ENCODE data around the gene DNAH10. TPM values are rescaled to one million over a fixed set of nuclear protein-coding genes. Genes with fewer than 3 reads are reported as not detected.

DNAH10 gene
- total RNA-seq, 2 donors from 2014 or later, result 0.09 to 0.64 TPM

DNA sequence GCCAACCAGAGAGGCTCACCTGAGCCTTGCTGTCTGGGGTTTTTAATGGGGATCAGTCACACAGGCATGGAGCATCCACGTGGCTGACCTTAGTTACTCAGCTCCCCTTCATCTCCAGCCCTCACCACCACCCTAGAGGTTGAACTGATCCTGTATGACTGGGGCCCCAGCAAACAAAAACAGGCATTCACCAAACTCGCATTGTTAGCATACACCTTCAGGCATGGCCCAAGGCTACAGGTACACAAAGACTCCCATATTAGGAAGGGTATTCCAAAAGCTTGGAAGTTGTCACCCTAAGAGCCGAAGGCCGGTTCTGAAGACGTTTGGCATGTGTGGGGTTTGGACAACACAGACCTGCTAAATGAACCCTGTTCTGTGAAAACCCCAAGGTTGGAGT is 10.0 kb downstream of the DNAH10 start:
- Histone ChIP-seq H3K27ac (ENCODE audit: low read depth, low read length) (no peak overlapping the region), H3K9me3 (ENCODE audit: control insufficient read depth, low read length) (no peaks in the 10 kb centered on the region), H3K4me3 (ENCODE audit: low read length) (no peak overlapping the region), H3K9ac (ENCODE audit: extremely low read depth, low read length, poor library complexity, severe bottlenecking) (no peak overlapping the region), H3K27me3 (ENCODE audit: control insufficient read depth, insufficient read depth, low read length, poor library complexity, severe bottlenecking) (peaks cover 17% of the 10 kb centered on the region), H3K36me3 (ENCODE audit: control insufficient read depth, insufficient read depth, low read length) (no peaks in the 10 kb centered on the region), H3K4me1 (ENCODE audit: control insufficient read depth, insufficient read depth, low read length) (no peaks in the 10 kb centered on the region)
- Mint-ChIP-seq H3K4me3 (no peak overlapping the region), H3K27me3 (ENCODE audit: insufficient read depth) (peaks cover 33% of the 10 kb centered on the region), H3K9me3 (peaks cover 7% of the 10 kb centered on the region), H3K27ac (no peak overlapping the region), H3K36me3 (ENCODE audit: low read depth) (no peaks in the 10 kb centered on the region), H3K4me1 (no peaks in the 10 kb centered on the region)
- WGBS, 2 experiments (ENCODE audit: insufficient coverage in 1 of 2, insufficient read length in 1 of 2), result 78 to 88% methylated on average over 3 to 5 of the region's 5 CpGs
- no peak for TF ChIP-seq CTCF (conservative IDR thresholded peaks at IDR 0.05)
- no peak for DNase-seq

- Mint-ChIP-seq H3K36me3 (ENCODE audit: low read depth) (no peaks in the 10 kb centered on the region), H3K4me1 (no peaks in the 10 kb centered on the region), H3K27ac (no peak overlapping the region), H3K27me3 (ENCODE audit: insufficient read depth) (peaks cover 36% of the 10 kb centered on the region), H3K9me3 (peaks cover 7% of the 10 kb centered on the region), H3K4me3 (no peak overlapping the region)
- no peak for DNase-seq
- peaks cover 17% of the 10 kb centered on the region for H3K27me3 ChIP-seq (ENCODE audit: control insufficient read depth, insufficient read depth, low read length, poor library complexity, severe bottlenecking)
- H3K27ac ChIP-seq (ENCODE audit: low read depth, low read length), result no peak overlapping the region
- no peak overlapping the region for H3K9ac ChIP-seq (ENCODE audit: extremely low read depth, low read length, poor library complexity, severe bottlenecking)
- H3K36me3 ChIP-seq (ENCODE audit: control insufficient read depth, insufficient read depth, low read length), result no peaks in the 10 kb centered on the region
- no peak overlapping the region for H3K4me3 ChIP-seq (ENCODE audit: low read length)
- no peak for TF ChIP-seq CTCF (conservative IDR thresholded peaks at IDR 0.05)
- WGBS, 2 experiments (ENCODE audit: insufficient coverage in 1 of 2, insufficient read length in 1 of 2), result 59% methylated on average over 1 of the region's 1 CpG; no CpG with 5 or more reads in 1 of the 2 experiments
- no peaks in the 10 kb centered on the region for H3K4me1 ChIP-seq (ENCODE audit: control insufficient read depth, insufficient read depth, low read length)
- H3K9me3 ChIP-seq (ENCODE audit: control insufficient read depth, low read length), result no peaks in the 10 kb centered on the region
Measured at GRCh38 chr12:123773375-123773774, 11.3 kb downstream of the DNAH10 start.

- Histone ChIP-seq H3K9me3 (ENCODE audit: control insufficient read depth, low read length) (no peaks in the 10 kb centered on the region), H3K4me1 (ENCODE audit: control insufficient read depth, insufficient read depth, low read length) (no peaks in the 10 kb centered on the region), H3K27me3 (ENCODE audit: control insufficient read depth, insufficient read depth, low read length, poor library complexity, severe bottlenecking) (no peaks in the 10 kb centered on the region), H3K4me3 (ENCODE audit: low read length) (no peak overlapping the region), H3K36me3 (ENCODE audit: control insufficient read depth, insufficient read depth, low read length) (no peaks in the 10 kb centered on the region), H3K9ac (ENCODE audit: extremely low read depth, low read length, poor library complexity, severe bottlenecking) (no peak overlapping the region), H3K27ac (ENCODE audit: low read depth, low read length) (no peak overlapping the region)
- no peak overlapping the region for H3K27ac Mint-ChIP-seq
- no peak for DNase-seq
- H3K27me3 Mint-ChIP-seq (ENCODE audit: insufficient read depth), result peaks cover 35% of the 10 kb centered on the region
- no peak overlapping the region for H3K4me3 Mint-ChIP-seq
- H3K36me3 Mint-ChIP-seq (ENCODE audit: low read depth), result no peaks in the 10 kb centered on the region
- no peaks in the 10 kb centered on the region for H3K4me1 Mint-ChIP-seq
- no peak for TF ChIP-seq CTCF (conservative IDR thresholded peaks at IDR 0.05)
- peaks cover 8% of the 10 kb centered on the region for H3K9me3 Mint-ChIP-seq
Measured at GRCh38 chr12:123779551-123779950, 17.4 kb downstream of the DNAH10 start.
